Endothelial cell of umbilical vein (primary cell): ENCODE results near the gene COPS2. TPM values are rescaled to one million over a fixed set of nuclear protein-coding genes. Genes with fewer than 3 reads are reported as not detected.
A peak's percentile ranks its signal among the peaks of the same experiment; 100 is the strongest.

Experiments used
- BruUV-seq: library from RNA; stranded (reverse); fragments of 400-500 nt; replicated peaks from 2 replicates; lab custom pipeline; 2021; lab: Mats Ljungman, UMichigan
- CTCF ChIA-PET: fragments of 300-600, 350-600 bp; sonication (Branson Sonifier 250); formaldehyde crosslinking; loops from one replicate; lab custom pipeline; 2021; ENCODE audit warnings: antibody characterized with exemption, inconsistent platforms; lab: Charles Lee
- POLR2A ChIA-PET: fragments of 300-600, 350-600 bp; sonication (Branson Sonifier 250); formaldehyde crosslinking; loops from one replicate; lab custom pipeline; 2021; ENCODE audit warnings: antibody characterized with exemption, inconsistent platforms; lab: Charles Lee
- DNase-seq: peaks from one replicate; pipeline ENCODE4 v3.0.0-alpha.2; 2011; ENCODE audit warnings: low read depth, low spot score
- FAIRE-seq: peaks from 2 replicates; lab custom pipeline; 2011; peaks lifted over from hg19 to GRCh38; lab: Jason Lieb, UNC
- H2AFZ ChIP-seq: 2 replicates; pipeline ENCODE4 v1.6.0; 2012; ENCODE audit warnings: low read depth, low read length, control low read depth, inconsistent platforms
- H3K27ac ChIP-seq: 2 replicates; pipeline ENCODE4 v1.5.1; 2011; ENCODE audit warnings: low read depth, mild to moderate bottlenecking, control low read depth, low read length, moderate library complexity; ENCODE audit not compliant: insufficient read depth
- H3K27me3 ChIP-seq, 2 experiments: 2 replicates each; pipeline versions ENCODE4 v1.6.0 to v1.6.1; 2011; ENCODE audit warnings: low read length in 2 of 2, mixed read lengths in 1 of 2; ENCODE audit not compliant: control insufficient read depth in 2 of 2, insufficient read depth in 2 of 2
- H3K36me3 ChIP-seq, 2 experiments: 2 replicates in 1 of 2; 3 replicates in 1 of 2; pipeline ENCODE4 v1.5.1; 2011; ENCODE audit warnings: low read length in 2 of 2, mild to moderate bottlenecking in 1 of 2, moderate library complexity in 1 of 2; ENCODE audit not compliant: control insufficient read depth in 2 of 2, insufficient read depth in 2 of 2; ENCODE audit errors: extremely low read depth in 1 of 2
- H3K4me1 ChIP-seq: 3 replicates; pipeline ENCODE4 v1.5.1; 2011; ENCODE audit warnings: mild to moderate bottlenecking, low read length; ENCODE audit not compliant: control insufficient read depth, insufficient read depth; ENCODE audit errors: extremely low read depth
- H3K4me2 ChIP-seq: 2 replicates; pipeline ENCODE4 v1.6.1; 2011; ENCODE audit warnings: low read length, control low read depth, mixed read lengths; ENCODE audit not compliant: insufficient read depth
- H3K4me3 ChIP-seq, 3 experiments: fragments of 200-600 bp in 1 of 3; sonication (generic), shearing (Covaris generic) in 1 of 3; replicated peaks in 1 of 3; 2 replicates each; pipeline ENCODE4 v1.5.1; 2011 to 2016; ENCODE audit warnings: control low read depth in 3 of 3, low read length in 3 of 3, mild to moderate bottlenecking in 2 of 3, inconsistent platforms in 1 of 3, low read depth in 1 of 3, moderate library complexity in 1 of 3; ENCODE audit not compliant: insufficient read depth in 1 of 3
- H3K79me2 ChIP-seq: 2 replicates; pipeline ENCODE4 v1.6.0; 2012; ENCODE audit warnings: low read length, inconsistent platforms; ENCODE audit not compliant: control insufficient read depth, insufficient read depth
- H3K9ac ChIP-seq: replicated peaks from 2 replicates; pipeline ENCODE3; 2011; ENCODE audit warnings: low read length, control low read depth; ENCODE audit not compliant: insufficient read depth; ENCODE audit errors: extremely low read depth
- H3K9me1 ChIP-seq: replicated peaks from 3 replicates; pipeline ENCODE4 v1.6.0; 2011; ENCODE audit warnings: mild to moderate bottlenecking, low read length; ENCODE audit not compliant: control insufficient read depth, insufficient read depth; ENCODE audit errors: extremely low read depth
- H3K9me3 ChIP-seq: replicated peaks from 2 replicates; pipeline ENCODE4 v1.5.1; 2012; ENCODE audit warnings: low read length, inconsistent platforms; ENCODE audit not compliant: control insufficient read depth, insufficient read depth
- H4K20me1 ChIP-seq: replicated peaks from 2 replicates; pipeline ENCODE3; 2011; ENCODE audit warnings: mild to moderate bottlenecking, low read length; ENCODE audit not compliant: control insufficient read depth, insufficient read depth; ENCODE audit errors: extremely low read depth
- EZH2 ChIP-seq: IDR thresholded peaks from 2 replicates; pipeline ENCODE4 v1.6.1; 2012; ENCODE audit warnings: borderline replicate concordance, low read depth, mild to moderate bottlenecking, moderate library complexity, low read length, inconsistent platforms; ENCODE audit not compliant: severe bottlenecking
- FOS ChIP-seq: IDR thresholded peaks from 2 replicates; pipeline ENCODE4 v1.6.1; 2011; ENCODE audit warnings: mild to moderate bottlenecking, low read length, moderate library complexity, borderline replicate concordance; ENCODE audit not compliant: insufficient read depth
- GATA2 ChIP-seq: IDR thresholded peaks from 2 replicates; pipeline ENCODE4 v1.7.0; 2011; ENCODE audit warnings: low read depth, mild to moderate bottlenecking, moderate library complexity, mixed read lengths, low read length; ENCODE audit not compliant: insufficient read length, insufficient read depth
- JUN ChIP-seq: IDR thresholded peaks from 2 replicates; pipeline ENCODE4 v1.6.1; 2011; ENCODE audit warnings: borderline replicate concordance, low read depth; ENCODE audit not compliant: insufficient read length, insufficient read depth
- MYC ChIP-seq: IDR thresholded peaks from one replicate; pipeline ENCODE4 v1.6.1; 2011; ENCODE audit warnings: mild to moderate bottlenecking, low read depth, low read length
- POLR2A ChIP-seq: IDR thresholded peaks from 2 replicates; pipeline ENCODE4 v1.6.1; 2012; ENCODE audit warnings: low read depth, mild to moderate bottlenecking, control low read depth, low read length
- POLR2AphosphoS5 ChIP-seq: IDR thresholded peaks from 2 replicates; pipeline ENCODE4 v1.6.1; 2012; ENCODE audit warnings: low read depth, mild to moderate bottlenecking, control low read depth, low read length, moderate library complexity; ENCODE audit not compliant: insufficient read depth
- dilution Hi-C: fragments of 300-500 bp; cut with MboI; formaldehyde crosslinking; loops from one replicate; pipeline ENCODE4 v1.15.0; 2019; ENCODE audit warnings: low sequenced_read_pairs; ENCODE audit not compliant: extremely low pct_ligation_motif_present
- intact Hi-C: fragments of 100-400 bp; cut with micrococcal nuclease; formaldehyde crosslinking; loops from one replicate; pipeline ENCODE4 v1.10.0; 2022
- polyA plus RNA-seq, 4 experiments: library from polyadenylated mRNA; depleted of rRNA in 3 of 4; stranded (reverse) in 3 of 4; unstranded in 1 of 4; fragments of >200 nt; gene quantifications; 2 replicates each; pipeline versions ENCODE4 v1.2.1 to v1.2.3, GENCODE V29; 2011 to 2012; ENCODE audit warnings: missing spikeins in 1 of 4
- total RNA-seq: library from RNA; stranded (reverse); gene quantifications from 2 replicates; pipeline ENCODE4 v1.2.3, GENCODE V29; 2021
- TF ChIP-seq, protein P1 (sequence below): IDR thresholded peaks from 2 replicates; pipeline ENCODE4 v1.6.1; 2011; ENCODE audit not compliant: insufficient read depth, insufficient read length
- TF ChIP-seq, protein P2 (sequence below), 2 donors: IDR thresholded peaks; 1 replicate in 1 of 2; 2 replicates in 1 of 2; pipeline ENCODE4 v1.5.1; 2011; ENCODE audit warnings: low read length in 2 of 2, mild to moderate bottlenecking in 2 of 2, moderate library complexity in 2 of 2, control low read depth in 1 of 2, inconsistent platforms in 1 of 2, low read depth in 1 of 2; ENCODE audit not compliant: insufficient read depth in 1 of 2; ENCODE audit errors: extremely low read depth in 1 of 2

COPS2 gene
- total and polyA plus RNA-seq, 2 donors (not counting 3 experiments of a cell fraction or from before 2014, with no cell fraction given) = 20.2 to 79.3 TPM

DNA sequence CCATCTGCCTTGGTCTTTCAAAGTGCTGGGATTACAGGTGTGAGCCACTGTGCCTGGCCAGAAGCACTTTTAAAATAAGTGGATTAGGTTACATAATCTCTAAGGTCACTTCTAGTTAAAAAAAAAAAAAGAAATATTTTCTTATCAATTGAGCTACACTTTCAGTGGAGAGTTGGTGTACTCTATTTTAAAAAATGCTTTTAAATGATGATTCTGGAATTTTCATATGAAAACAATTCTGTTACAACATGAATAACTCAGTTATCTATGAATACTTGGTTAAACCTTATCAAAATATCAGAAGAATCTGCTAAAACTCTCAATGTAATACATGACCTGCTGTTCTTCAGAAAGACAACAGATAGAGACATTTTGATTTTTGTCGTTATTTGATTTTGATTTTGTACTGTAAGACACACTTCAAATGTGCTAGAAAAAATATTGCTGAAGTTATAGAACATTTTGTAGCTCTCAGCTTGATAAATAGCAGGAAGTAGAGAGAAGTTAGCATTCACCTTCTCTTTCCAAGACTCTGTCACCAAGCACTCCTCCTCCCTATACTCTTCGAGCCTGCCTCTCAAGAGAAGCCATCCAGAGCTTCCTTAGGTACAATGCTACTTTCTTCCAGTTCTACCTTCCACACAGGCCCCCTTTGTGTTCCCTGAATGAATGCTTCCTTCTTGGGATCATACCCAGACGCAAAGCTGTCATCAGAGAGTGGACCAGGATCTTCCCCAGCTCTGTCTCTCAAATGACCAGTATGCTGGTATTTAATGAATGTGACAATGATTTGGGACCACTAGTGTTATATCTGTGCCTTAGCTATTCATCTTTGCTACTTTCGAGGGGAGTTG lies 61.9 kb downstream of the COPS2 start:
- no peak overlapping the region for H3K27ac ChIP-seq
- no peak overlapping the region for H3K4me2 ChIP-seq
- H3K27me3 ChIP-seq = no peaks in the 10 kb centered on the region
- H3K4me1 ChIP-seq = no peaks in the 10 kb centered on the region
- no peak for DNase-seq
- H3K9ac ChIP-seq = no peak overlapping the region
- intact Hi-C loops (no loop called here), dilution Hi-C loops (no loop called here)
- H3K79me2 ChIP-seq = no peaks in the 10 kb centered on the region
- ChIA-PET CTCF (interaction anchor here (1.0 to 2.1 kb wide), 7 partner anchors 7 to 231 kb away, joined by 3 to 8 read pairs (median 4); no protein-coding TSS in a partner anchor), POLR2A (no interaction called here)
- H3K4me3 ChIP-seq = no peak overlapping the region
- FAIRE-seq = peak; percentile 21
- no peaks in the 10 kb centered on the region for H4K20me1 ChIP-seq
- TF ChIP-seq POLR2AphosphoS5 (no peak), JUN (no peak), MYC (no peak), EZH2 (no peak), GATA2 (no peak), POLR2A (no peak), FOS (no peak)
- TF ChIP-seq, protein P1, sequence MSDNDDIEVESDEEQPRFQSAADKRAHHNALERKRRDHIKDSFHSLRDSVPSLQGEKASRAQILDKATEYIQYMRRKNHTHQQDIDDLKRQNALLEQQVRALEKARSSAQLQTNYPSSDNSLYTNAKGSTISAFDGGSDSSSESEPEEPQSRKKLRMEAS = no peak
- TF ChIP-seq, protein P2, sequence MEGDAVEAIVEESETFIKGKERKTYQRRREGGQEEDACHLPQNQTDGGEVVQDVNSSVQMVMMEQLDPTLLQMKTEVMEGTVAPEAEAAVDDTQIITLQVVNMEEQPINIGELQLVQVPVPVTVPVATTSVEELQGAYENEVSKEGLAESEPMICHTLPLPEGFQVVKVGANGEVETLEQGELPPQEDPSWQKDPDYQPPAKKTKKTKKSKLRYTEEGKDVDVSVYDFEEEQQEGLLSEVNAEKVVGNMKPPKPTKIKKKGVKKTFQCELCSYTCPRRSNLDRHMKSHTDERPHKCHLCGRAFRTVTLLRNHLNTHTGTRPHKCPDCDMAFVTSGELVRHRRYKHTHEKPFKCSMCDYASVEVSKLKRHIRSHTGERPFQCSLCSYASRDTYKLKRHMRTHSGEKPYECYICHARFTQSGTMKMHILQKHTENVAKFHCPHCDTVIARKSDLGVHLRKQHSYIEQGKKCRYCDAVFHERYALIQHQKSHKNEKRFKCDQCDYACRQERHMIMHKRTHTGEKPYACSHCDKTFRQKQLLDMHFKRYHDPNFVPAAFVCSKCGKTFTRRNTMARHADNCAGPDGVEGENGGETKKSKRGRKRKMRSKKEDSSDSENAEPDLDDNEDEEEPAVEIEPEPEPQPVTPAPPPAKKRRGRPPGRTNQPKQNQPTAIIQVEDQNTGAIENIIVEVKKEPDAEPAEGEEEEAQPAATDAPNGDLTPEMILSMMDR (IDR thresholded peaks at IDR 0.05; ENCODE audit: extremely low read depth in 1 of 2, insufficient read depth in 1 of 2, low read depth in 1 of 2, low read length in 2 of 2) = no peak
- no TSS peak for BruUV-seq
- no peaks in the 10 kb centered on the region for H3K9me3 ChIP-seq
- no peaks in the 10 kb centered on the region for H3K36me3 ChIP-seq
- no peak overlapping the region for H2AFZ ChIP-seq
- H3K9me1 ChIP-seq = no peaks in the 10 kb centered on the region
